ENCODE data around the gene WDFY4.

Gene WDFY4

DNA sequence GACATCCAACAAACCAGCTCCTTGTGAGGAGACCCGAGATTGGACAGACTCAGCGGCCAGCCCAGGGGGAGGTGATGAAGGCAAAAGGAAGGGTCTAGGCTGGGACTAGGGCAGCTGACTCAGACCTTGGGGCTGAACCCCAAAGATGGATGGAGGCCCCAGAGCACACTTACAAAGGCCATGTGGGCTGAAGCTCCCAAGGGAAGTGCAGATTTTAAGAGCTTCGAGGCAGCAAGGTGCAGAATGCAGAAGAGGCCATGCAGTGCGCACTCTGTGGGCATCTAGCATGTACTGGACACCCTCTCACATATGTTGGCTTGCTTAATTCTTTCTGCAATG lies 11.8 kb downstream of the WDFY4 start:
- Mint-ChIP-seq H3K4me3 (no peak overlapping the region), H3K4me1 (no peaks in the 10 kb centered on the region), H3K9me3 (no peaks in the 10 kb centered on the region), H3K36me3 (no peaks in the 10 kb centered on the region), H3K27ac (no peak overlapping the region), H3K27me3 (peaks cover 1% of the 10 kb centered on the region)

DNA sequence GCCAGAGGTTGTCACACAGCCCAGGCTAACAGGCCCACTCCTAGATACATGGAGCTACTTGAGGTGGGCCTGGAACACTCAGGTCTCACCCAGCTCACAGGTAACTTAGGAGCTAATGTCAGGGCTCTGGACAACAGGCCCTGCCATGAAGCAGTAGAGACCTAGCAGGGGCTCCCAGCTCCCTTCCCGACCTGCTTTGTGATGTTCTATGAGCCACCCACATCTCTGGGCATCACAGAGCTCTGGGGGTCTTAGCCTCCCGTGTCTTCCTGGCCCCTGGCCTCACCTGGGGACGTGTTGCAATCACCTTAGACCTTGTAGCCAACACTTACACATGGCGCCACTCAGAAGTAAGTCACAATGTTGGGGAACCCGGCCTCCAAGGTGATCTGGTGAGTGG lies 12.4 kb downstream of the WDFY4 start:
- H3K27me3 Mint-ChIP-seq: peaks cover 1% of the 10 kb centered on the region

GRCh38 chr10:48697821-48698764 lies 13.4 kb downstream of the WDFY4 start:
- H3K27ac Mint-ChIP-seq: no peak overlapping the region
- no peak overlapping the region for H3K4me3 Mint-ChIP-seq

More for the DNA sequence above, 12.4 kb downstream of the WDFY4 start:
- Mint-ChIP-seq H3K4me1 (no peaks in the 10 kb centered on the region), H3K9me3 (no peaks in the 10 kb centered on the region), H3K36me3 (no peaks in the 10 kb centered on the region), H3K4me3 (no peak overlapping the region), H3K27ac (no peak overlapping the region)

GRCh38 chr10:48699011-48699627 lies 14.4 kb downstream of the WDFY4 start:
- H3K27ac Mint-ChIP-seq: no peak overlapping the region
- no peaks in the 10 kb centered on the region for H3K4me1 Mint-ChIP-seq
- no peaks in the 10 kb centered on the region for H3K9me3 Mint-ChIP-seq
- no peaks in the 10 kb centered on the region for H3K36me3 Mint-ChIP-seq
- no peak overlapping the region for H3K4me3 Mint-ChIP-seq
- H3K27me3 Mint-ChIP-seq: no peaks in the 10 kb centered on the region

More at GRCh38 chr10:48697821-48698764, 13.4 kb downstream of the WDFY4 start:
- H3K4me1 Mint-ChIP-seq: no peaks in the 10 kb centered on the region
- H3K36me3 Mint-ChIP-seq: no peaks in the 10 kb centered on the region
- H3K27me3 Mint-ChIP-seq: no peaks in the 10 kb centered on the region
- no peaks in the 10 kb centered on the region for H3K9me3 Mint-ChIP-seq

GRCh38 chr10:48700071-48700470 lies 15.4 kb downstream of the WDFY4 start:
- no peak overlapping the region for H3K4me3 Mint-ChIP-seq
- no peaks in the 10 kb centered on the region for H3K9me3 Mint-ChIP-seq
- no peaks in the 10 kb centered on the region for H3K36me3 Mint-ChIP-seq
- no peak overlapping the region for H3K27ac Mint-ChIP-seq
- H3K27me3 Mint-ChIP-seq: no peaks in the 10 kb centered on the region
- H3K4me1 Mint-ChIP-seq: no peaks in the 10 kb centered on the region

DNA sequence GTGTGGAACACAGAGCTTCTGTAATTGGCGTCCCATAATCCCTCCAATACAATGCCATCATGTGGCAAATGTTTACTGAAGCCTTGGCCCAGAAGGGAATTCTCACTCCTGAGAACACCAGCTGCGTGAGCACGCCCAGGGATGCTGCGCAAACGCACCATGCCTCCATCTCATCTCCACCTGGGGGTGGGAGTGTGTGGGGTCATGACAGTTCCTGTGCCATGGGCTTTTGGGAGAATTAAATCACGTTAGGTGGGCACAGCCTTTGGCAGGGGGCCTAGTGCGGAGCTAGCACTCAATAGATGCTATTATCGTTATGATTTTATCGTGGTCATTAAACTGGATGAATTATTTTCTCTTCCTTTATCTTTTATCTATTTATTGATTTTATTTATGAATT lies 15.8 kb downstream of the WDFY4 start:
- no peaks in the 10 kb centered on the region for H3K27me3 Mint-ChIP-seq
- no peaks in the 10 kb centered on the region for H3K9me3 Mint-ChIP-seq
- H3K36me3 Mint-ChIP-seq: no peaks in the 10 kb centered on the region
- no peak overlapping the region for H3K4me3 Mint-ChIP-seq
- no peaks in the 10 kb centered on the region for H3K4me1 Mint-ChIP-seq
- H3K27ac Mint-ChIP-seq: no peak overlapping the region

GRCh38 chr10:48701139-48701901 lies 16.6 kb downstream of the WDFY4 start:
- Mint-ChIP-seq H3K9me3 (no peaks in the 10 kb centered on the region), H3K27ac (no peak overlapping the region), H3K36me3 (no peaks in the 10 kb centered on the region), H3K4me1 (no peaks in the 10 kb centered on the region), H3K4me3 (no peak overlapping the region), H3K27me3 (no peaks in the 10 kb centered on the region)

DNA sequence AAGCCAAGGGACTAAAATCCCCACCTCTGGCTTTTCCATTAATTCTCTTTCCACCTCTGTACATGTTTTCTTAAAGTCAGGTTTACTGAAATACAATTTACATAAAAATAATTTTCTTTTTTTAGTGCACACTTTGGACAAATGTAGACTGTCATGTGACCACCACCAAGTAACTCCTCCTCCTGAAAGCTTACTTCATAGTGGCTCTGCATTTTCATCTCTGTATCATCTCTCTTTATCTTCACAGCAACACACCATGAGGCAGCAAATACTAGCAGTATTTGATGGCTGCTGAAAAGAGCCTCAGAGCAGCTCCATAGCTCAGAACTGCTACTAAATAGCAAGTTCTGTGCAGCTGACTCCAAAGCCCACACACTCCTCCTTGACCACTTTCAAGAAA lies 17.3 kb downstream of the WDFY4 start:
- Mint-ChIP-seq H3K9me3 (no peaks in the 10 kb centered on the region), H3K27ac (no peak overlapping the region), H3K36me3 (no peaks in the 10 kb centered on the region), H3K4me1 (no peaks in the 10 kb centered on the region), H3K27me3 (no peaks in the 10 kb centered on the region), H3K4me3 (no peak overlapping the region)

DNA sequence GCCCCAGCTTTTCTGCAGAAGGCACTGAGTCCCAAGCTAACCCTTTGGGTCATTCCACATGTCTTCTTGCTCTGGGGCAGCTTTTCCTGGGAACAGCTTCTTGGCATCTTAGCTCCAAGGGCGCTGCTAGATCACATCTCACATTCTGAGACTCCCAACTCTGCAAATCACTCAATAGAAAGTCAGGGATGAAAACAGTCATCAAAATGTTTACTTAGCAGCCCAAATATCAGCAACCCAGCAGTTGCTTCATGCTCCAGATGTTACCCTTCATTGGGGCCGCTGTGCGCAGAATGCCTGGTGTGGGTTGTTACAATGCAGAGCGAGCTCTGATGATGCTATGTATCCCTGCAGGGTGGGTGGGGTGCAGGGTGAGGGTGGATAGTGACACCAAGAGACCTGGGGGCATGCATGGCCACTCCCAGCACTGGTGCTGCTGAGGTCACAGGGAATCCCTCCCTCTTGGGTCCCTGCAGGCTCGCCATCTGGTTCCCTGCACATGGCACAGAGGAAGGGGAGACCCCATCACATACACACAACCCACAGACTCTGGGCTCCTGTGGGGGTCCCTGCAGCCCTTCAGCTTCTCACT lies 19.0 kb downstream of the WDFY4 start:
- no peak overlapping the region for H3K27ac Mint-ChIP-seq
- H3K36me3 Mint-ChIP-seq: no peaks in the 10 kb centered on the region
- no peaks in the 10 kb centered on the region for H3K4me1 Mint-ChIP-seq
- H3K9me3 Mint-ChIP-seq: no peaks in the 10 kb centered on the region
- no peak overlapping the region for H3K4me3 Mint-ChIP-seq
- H3K27me3 Mint-ChIP-seq: no peaks in the 10 kb centered on the region

- no peaks in the 10 kb centered on the region for H3K36me3 Mint-ChIP-seq
- no peak overlapping the region for H3K4me3 Mint-ChIP-seq
- no peak overlapping the region for H3K27ac Mint-ChIP-seq
- H3K27me3 Mint-ChIP-seq: no peaks in the 10 kb centered on the region
- H3K4me1 Mint-ChIP-seq: no peaks in the 10 kb centered on the region
- no peaks in the 10 kb centered on the region for H3K9me3 Mint-ChIP-seq
Observed at GRCh38 chr10:48704156-48704555, 19.5 kb downstream of the WDFY4 start.

- Mint-ChIP-seq H3K36me3 (no peaks in the 10 kb centered on the region), H3K9me3 (no peaks in the 10 kb centered on the region), H3K27ac (no peak overlapping the region), H3K4me3 (no peak overlapping the region), H3K27me3 (no peaks in the 10 kb centered on the region), H3K4me1 (no peaks in the 10 kb centered on the region)
Observed at GRCh38 chr10:48705401-48705938, 20.8 kb downstream of the WDFY4 start.

DNA sequence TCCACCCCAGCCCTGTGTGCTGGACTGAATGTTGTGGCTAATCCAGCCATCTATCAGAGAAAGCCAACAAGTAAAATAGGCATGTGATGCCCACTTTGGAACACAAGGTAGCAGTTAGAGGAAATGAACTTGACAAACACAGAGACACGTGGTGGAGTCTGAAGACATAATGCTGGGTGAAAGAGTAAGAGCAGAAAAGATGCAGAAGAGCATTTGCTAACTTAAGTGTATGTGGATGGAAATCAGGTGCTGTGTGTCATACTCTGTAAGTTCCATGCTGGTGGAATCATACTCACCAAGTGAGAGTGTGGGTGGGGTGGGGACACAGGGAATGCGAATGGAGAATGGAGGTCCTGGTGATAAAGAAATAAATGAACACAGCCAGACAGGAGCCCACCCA lies 22.8 kb downstream of the WDFY4 start:
- Mint-ChIP-seq H3K4me1 (no peaks in the 10 kb centered on the region), H3K27me3 (no peaks in the 10 kb centered on the region), H3K27ac (no peak overlapping the region), H3K36me3 (no peaks in the 10 kb centered on the region), H3K4me3 (no peak overlapping the region), H3K9me3 (no peaks in the 10 kb centered on the region)

GRCh38 chr10:48708144-48708543 lies 23.5 kb downstream of the WDFY4 start:
- H3K4me1 Mint-ChIP-seq: no peaks in the 10 kb centered on the region
- no peak overlapping the region for H3K27ac Mint-ChIP-seq
- H3K9me3 Mint-ChIP-seq: no peaks in the 10 kb centered on the region
- no peaks in the 10 kb centered on the region for H3K36me3 Mint-ChIP-seq
- H3K27me3 Mint-ChIP-seq: peaks cover 2% of the 10 kb centered on the region
- H3K4me3 Mint-ChIP-seq: no peak overlapping the region

- no peaks in the 10 kb centered on the region for H3K9me3 Mint-ChIP-seq
- no peak overlapping the region for H3K27ac Mint-ChIP-seq
- H3K4me1 Mint-ChIP-seq: no peaks in the 10 kb centered on the region
- H3K36me3 Mint-ChIP-seq: no peaks in the 10 kb centered on the region
- peaks cover 2% of the 10 kb centered on the region for H3K27me3 Mint-ChIP-seq
- no peak overlapping the region for H3K4me3 Mint-ChIP-seq
Observed at GRCh38 chr10:48710647-48711275, 26.1 kb downstream of the WDFY4 start.

- H3K27ac Mint-ChIP-seq: no peak overlapping the region
Observed at GRCh38 chr10:48711830-48712229, 27.2 kb downstream of the WDFY4 start.

More at GRCh38 chr10:48711830-48712229, 27.2 kb downstream of the WDFY4 start:
- no peaks in the 10 kb centered on the region for H3K9me3 Mint-ChIP-seq
- peaks cover 2% of the 10 kb centered on the region for H3K27me3 Mint-ChIP-seq
- H3K4me3 Mint-ChIP-seq: no peak overlapping the region
- H3K4me1 Mint-ChIP-seq: no peaks in the 10 kb centered on the region
- H3K36me3 Mint-ChIP-seq: no peaks in the 10 kb centered on the region

Measured in activated naive CD4-positive, alpha-beta T cell treated with anti-CD3 and anti-CD28 coated beads, Interleukin-2, amount 50 U/mL, for 24 hours (primary cell).